Uterus (tissue), 2 donors: Measurements from ENCODE around the gene ACSS1.

Source experiments
- POLR2A ChIP-seq, 2 donors: fragments of 450-650 bp; IDR thresholded peaks; one replicate each; pipeline ENCODE4 v1.6.1; 2016; ENCODE audit warnings: antibody characterized with exemption in 2 of 2, mild to moderate bottlenecking in 1 of 2, moderate library complexity in 1 of 2
- TF ChIP-seq, protein P1 (sequence below), 4 experiments: fragments of 200-600 bp in 2 of 4; fragments of 450-650 bp in 2 of 4; sonication (generic) in 2 of 4; IDR thresholded peaks; one replicate each; pipeline ENCODE4 v1.5.1; 2016 to 2019; ENCODE audit warnings: antibody characterized with exemption in 4 of 4, mild to moderate bottlenecking in 2 of 4, moderate library complexity in 1 of 4

DNA sequence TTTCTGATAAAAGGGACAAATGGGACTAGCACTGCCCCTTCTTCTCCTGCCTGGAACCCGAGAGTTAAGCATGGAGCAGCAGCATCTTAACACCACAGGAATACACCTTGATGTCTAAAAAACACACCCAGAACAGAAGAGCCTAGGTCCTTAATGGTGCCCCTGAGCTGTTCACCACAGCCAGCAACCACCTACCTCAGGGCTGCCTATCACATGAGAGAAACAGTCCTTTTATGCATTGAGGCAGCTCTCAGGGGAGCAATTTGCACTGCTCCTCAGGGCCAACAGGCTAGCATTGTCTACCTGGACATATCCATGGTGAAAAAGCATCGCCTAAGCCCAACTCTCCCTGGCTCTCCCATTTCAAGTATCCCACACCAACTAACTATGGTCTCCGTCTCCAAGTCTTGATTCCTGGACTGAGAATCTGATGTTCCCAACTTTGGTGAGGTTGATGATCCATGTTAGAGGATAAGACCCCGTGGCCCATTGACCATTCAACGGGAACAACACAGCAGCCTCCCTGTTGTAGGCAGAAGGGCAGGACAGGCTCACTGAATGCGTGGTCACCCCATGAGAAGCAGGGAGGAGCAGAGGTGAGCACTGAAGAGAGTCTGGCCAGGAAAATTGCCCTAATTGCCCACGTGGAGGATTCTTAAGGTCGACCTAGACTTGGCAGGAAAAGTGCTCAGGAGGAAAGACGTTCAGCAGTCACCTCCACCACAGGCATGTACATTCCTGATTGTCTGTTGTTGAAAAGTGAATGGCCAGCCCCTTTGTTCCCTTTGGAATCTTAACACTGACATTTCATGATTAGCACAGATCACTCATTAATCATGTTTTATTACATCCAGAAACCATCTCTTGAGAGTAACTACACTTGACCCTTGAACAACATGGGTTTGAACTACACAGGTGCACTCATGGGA is 61.2 kb downstream of the ACSS1 start:
- TF ChIP-seq, protein P1, sequence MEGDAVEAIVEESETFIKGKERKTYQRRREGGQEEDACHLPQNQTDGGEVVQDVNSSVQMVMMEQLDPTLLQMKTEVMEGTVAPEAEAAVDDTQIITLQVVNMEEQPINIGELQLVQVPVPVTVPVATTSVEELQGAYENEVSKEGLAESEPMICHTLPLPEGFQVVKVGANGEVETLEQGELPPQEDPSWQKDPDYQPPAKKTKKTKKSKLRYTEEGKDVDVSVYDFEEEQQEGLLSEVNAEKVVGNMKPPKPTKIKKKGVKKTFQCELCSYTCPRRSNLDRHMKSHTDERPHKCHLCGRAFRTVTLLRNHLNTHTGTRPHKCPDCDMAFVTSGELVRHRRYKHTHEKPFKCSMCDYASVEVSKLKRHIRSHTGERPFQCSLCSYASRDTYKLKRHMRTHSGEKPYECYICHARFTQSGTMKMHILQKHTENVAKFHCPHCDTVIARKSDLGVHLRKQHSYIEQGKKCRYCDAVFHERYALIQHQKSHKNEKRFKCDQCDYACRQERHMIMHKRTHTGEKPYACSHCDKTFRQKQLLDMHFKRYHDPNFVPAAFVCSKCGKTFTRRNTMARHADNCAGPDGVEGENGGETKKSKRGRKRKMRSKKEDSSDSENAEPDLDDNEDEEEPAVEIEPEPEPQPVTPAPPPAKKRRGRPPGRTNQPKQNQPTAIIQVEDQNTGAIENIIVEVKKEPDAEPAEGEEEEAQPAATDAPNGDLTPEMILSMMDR (IDR thresholded peaks at IDR 0.05) = no peak
- no peak for TF ChIP-seq POLR2A (IDR thresholded peaks at IDR 0.05)
